ENCODE results near the gene TAS1R1. TPM values are rescaled to one million over a fixed set of nuclear protein-coding genes. Genes with fewer than 3 reads are reported as not detected.

The TAS1R1 gene
- total RNA-seq, 3 donors from 2014 or later: 0.16 TPM; not detected in 2

DNA sequence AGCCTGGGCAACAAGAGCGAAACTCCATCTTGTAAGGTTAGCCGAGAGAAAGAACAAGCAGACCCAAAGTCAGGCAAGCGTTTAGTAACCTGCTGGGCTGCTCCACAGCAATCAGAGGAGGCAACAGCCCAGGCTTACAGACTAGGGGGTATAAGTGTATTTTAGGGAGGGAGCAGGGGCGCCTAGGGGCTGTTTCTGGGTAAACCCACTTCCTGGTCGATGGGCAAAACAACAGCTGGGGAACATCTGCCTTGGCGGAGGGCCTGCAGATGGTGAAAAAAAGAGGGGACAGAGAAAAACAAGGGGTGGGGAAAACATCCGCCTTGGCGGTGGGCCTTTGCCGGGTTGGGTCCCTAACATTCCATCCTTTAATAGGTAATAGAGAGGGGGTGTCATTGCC lies 5.2 kb downstream of the TAS1R1 start:
- no peak for DNase-seq (ENCODE audit: low spot score in 2 of 2)
- no peaks in the 10 kb centered on the region for H3K27me3 ChIP-seq
- intact Hi-C loops (cut with DNase I; ENCODE audit: low total_unique reads): no loop called here
- H3K9me3 ChIP-seq: no peaks in the 10 kb centered on the region
- H3K36me3 ChIP-seq: no peaks in the 10 kb centered on the region
- H3K4me1 ChIP-seq: peaks cover 0 to under 1% of the 10 kb centered on the region in 2 donors
- no peak overlapping the region for H3K27ac ChIP-seq
- TF ChIP-seq POLR2AphosphoS5 (IDR thresholded peaks at IDR 0.05) (no peak), CTCF (IDR thresholded peaks at IDR 0.05) (no peak), POLR2A (IDR thresholded peaks at IDR 0.05) (no peak)
- H3K4me3 ChIP-seq: no peak overlapping the region

DNA sequence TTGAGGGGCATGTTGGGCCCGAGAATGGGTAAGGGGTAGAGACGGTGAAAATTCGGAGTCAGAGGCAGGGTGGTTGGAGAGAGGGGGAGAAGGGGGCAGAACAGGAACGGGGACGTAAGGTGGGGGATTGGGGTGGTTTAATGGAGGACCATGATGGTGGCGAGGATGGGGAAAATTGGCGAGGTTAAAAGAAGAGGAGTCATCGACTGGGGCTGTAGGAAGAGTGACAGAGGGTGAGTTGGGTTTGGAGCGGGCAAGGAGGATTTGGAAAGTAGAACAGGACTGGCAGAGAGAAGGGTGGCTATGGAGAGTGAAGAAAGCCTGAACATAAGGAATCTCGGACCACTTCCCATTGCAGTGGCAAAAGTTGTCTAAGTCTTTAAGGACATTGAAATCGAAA lies 13.9 kb downstream of the TAS1R1 start:
- no peak overlapping the region for H3K27ac ChIP-seq
- H3K27me3 ChIP-seq: no peaks in the 10 kb centered on the region
- intact Hi-C loops (cut with DNase I; ENCODE audit: low total_unique reads): loop anchor here (5.0 kb wide), 1 partner anchor 417 kb away; no protein-coding TSS in a partner anchor
- H3K4me3 ChIP-seq: no peak overlapping the region
- H3K9me3 ChIP-seq: peaks cover 0 to 7% of the 10 kb centered on the region in 2 donors
- no peaks in the 10 kb centered on the region for H3K36me3 ChIP-seq
- TF ChIP-seq CTCF (IDR thresholded peaks at IDR 0.05): no peak
- no peak for TF ChIP-seq POLR2A (IDR thresholded peaks at IDR 0.05)
- no peak for TF ChIP-seq POLR2AphosphoS5 (IDR thresholded peaks at IDR 0.05)
- no peak for DNase-seq (ENCODE audit: low spot score in 2 of 2)
- no peaks in the 10 kb centered on the region for H3K4me1 ChIP-seq

GRCh38 chr1:6570100-6570499 lies 15.0 kb downstream of the TAS1R1 start:
- DNase-seq (ENCODE audit: low spot score in 2 of 2): no peak
- no peak for TF ChIP-seq POLR2AphosphoS5 (IDR thresholded peaks at IDR 0.05)
- no peak for TF ChIP-seq POLR2A (IDR thresholded peaks at IDR 0.05)
- TF ChIP-seq CTCF (IDR thresholded peaks at IDR 0.05): no peak
- H3K27ac ChIP-seq: no peak overlapping the region
- H3K4me1 ChIP-seq: no peaks in the 10 kb centered on the region
- intact Hi-C loops (cut with DNase I; ENCODE audit: low total_unique reads): no loop called here
- H3K9me3 ChIP-seq: peaks cover 0 to 7% of the 10 kb centered on the region in 2 donors
- no peaks in the 10 kb centered on the region for H3K27me3 ChIP-seq
- no peak overlapping the region for H3K4me3 ChIP-seq
- H3K36me3 ChIP-seq: no peaks in the 10 kb centered on the region

DNA sequence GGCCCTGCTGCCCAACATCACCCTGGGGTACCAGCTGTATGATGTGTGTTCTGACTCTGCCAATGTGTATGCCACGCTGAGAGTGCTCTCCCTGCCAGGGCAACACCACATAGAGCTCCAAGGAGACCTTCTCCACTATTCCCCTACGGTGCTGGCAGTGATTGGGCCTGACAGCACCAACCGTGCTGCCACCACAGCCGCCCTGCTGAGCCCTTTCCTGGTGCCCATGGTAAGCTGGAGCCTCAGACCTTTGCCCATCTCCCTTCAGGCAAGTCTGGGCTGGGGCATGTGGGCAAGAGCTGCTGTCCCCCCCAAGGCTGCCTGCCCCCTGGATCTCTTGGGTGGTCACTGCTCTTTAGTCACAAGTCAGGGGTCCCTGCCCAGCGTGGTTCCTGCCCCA lies 15.9 kb downstream of the TAS1R1 start:
- no peak for TF ChIP-seq POLR2AphosphoS5 (IDR thresholded peaks at IDR 0.05)
- no peak for TF ChIP-seq CTCF (IDR thresholded peaks at IDR 0.05)
- TF ChIP-seq POLR2A (IDR thresholded peaks at IDR 0.05): no peak
- Histone ChIP-seq H3K4me1 (no peaks in the 10 kb centered on the region), H3K27me3 (no peaks in the 10 kb centered on the region), H3K36me3 (no peaks in the 10 kb centered on the region), H3K9me3 (peaks cover 0 to 7% of the 10 kb centered on the region in 2 donors), H3K4me3 (no peak overlapping the region), H3K27ac (no peak overlapping the region)
- intact Hi-C loops (cut with DNase I; ENCODE audit: low total_unique reads): no loop called here
- no peak for DNase-seq (ENCODE audit: low spot score in 2 of 2)

- no peak overlapping the region for H3K4me3 ChIP-seq
- H3K27me3 ChIP-seq: no peaks in the 10 kb centered on the region
- no peak for DNase-seq (ENCODE audit: low spot score in 2 of 2)
- peaks cover 0 to 1% of the 10 kb centered on the region in 2 donors for H3K4me1 ChIP-seq
- intact Hi-C loops (cut with DNase I; ENCODE audit: low total_unique reads): no loop called here
- H3K9me3 ChIP-seq: peaks cover 0 to 7% of the 10 kb centered on the region in 2 donors
- H3K36me3 ChIP-seq: no peaks in the 10 kb centered on the region
- no peak for TF ChIP-seq POLR2A (IDR thresholded peaks at IDR 0.05)
- TF ChIP-seq CTCF (IDR thresholded peaks at IDR 0.05): no peak
- TF ChIP-seq POLR2AphosphoS5 (IDR thresholded peaks at IDR 0.05): no peak
- H3K27ac ChIP-seq: no peak overlapping the region
These were observed 17.7 kb downstream of the TAS1R1 start for GRCh38 chr1:6572653-6573383.

Data from breast epithelium (tissue), 4 donors.